HG02943 (cell line): ENCODE measurements around the gene ZBTB12.
"Not testable (repeated sequence)": the region's sequence is repeated elsewhere in the genome, so short reads cannot be mapped to it uniquely, and the experiment has no call there.

ENCODE experiments used
- ATAC-seq: cut with Tn5 transposase; IDR thresholded peaks from one replicate; pipeline ENCODE4 v1.9.1; 2021; ENCODE audit warnings: mild to moderate bottlenecking, low read depth, moderate library complexity; ENCODE audit not compliant: unreplicated experiment

Gene ZBTB12

DNA sequence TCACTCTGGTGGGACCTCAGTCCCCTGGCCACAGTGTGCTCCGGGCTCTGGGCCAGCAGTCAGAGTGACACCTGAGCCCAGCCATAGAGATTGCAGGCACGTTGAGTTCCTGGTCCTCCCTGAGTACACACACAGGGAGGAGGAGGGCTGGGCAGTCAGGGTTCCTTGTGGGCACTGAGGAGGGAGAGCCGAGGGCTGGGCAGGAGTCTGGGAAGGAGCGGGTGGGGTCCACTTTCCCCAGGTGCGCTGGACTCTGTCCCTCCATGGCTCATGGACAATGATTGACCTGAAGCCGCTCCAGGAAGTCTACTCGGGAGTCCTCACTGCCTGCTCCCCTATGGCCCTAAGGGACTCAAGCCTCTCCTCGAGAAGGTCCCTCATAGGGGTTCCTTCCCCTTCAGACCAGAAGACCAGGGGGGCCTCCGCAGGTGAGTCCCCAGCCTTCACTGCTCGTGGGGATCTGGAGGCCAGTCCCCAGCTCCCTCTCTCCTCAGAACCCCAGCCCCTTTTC lies 24.2 kb downstream of the ZBTB12 start:
- no peak for ATAC-seq

DNA sequence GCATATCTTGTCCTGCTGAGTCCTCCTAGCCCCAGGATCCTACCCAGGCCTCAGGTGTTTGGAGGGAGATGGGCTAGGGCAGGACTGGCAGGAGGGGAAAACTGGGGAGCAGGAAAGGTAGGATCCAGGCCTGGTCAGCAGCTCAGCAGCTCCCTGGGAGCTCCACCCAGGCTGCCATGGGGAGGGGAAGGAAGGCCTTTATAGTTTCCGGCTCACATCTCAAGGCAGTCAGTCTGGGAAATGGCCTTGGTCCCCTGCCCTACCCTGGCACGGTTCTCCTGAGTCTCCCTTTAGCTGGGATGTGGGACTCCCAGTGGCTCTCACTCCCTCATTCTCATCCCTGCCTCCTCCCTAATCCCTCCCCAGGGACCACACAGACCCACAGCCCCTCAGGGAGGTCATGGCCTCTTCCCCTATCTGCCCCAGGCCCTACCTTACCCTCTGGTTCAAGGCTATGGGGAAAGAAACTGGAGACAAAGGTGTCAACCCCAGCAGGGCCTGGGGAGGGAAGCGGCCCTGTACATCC lies 24.7 kb downstream of the ZBTB12 start:
- no peak for ATAC-seq

DNA sequence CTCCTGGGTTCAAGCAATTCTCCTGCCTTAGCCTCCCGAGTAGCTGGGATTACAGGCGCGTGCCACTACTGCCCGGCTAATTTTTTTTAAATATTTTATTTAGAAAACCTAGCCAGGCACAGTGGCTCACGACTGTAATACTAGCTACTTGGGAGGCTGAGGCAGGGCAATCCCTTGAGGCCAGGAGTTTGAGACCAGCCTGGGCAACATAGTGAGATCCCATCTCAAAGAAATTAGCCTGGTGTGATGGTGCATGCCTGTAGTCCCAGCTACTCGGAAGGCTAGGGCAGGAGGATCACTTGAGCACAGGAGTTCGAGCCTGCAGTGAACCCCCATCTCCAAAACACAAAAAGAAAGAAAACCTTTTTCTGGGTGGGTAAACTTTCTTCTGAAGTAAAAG lies 25.5 kb downstream of the ZBTB12 start:
- ATAC-seq = no peak

DNA sequence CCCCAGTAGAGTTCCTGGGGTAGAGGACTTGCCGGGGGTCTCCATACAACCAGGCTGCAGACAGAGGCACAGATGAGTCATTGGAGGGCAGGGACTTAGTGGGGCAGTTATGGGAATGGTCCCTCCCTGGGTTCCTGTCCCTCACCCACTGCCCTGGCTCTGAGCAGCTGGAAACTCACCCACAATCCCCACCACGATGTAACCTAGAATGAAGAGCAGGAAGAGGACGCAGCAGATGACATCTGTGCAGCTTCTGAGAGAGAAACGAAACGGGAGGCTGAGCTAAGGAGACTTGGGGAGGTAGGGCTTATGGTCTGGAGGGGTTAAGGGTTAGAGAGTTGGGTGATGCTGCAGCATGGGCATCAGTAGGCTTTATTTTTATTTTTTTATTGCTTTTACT lies 26.0 kb downstream of the ZBTB12 start:
- ATAC-seq = no peak

DNA sequence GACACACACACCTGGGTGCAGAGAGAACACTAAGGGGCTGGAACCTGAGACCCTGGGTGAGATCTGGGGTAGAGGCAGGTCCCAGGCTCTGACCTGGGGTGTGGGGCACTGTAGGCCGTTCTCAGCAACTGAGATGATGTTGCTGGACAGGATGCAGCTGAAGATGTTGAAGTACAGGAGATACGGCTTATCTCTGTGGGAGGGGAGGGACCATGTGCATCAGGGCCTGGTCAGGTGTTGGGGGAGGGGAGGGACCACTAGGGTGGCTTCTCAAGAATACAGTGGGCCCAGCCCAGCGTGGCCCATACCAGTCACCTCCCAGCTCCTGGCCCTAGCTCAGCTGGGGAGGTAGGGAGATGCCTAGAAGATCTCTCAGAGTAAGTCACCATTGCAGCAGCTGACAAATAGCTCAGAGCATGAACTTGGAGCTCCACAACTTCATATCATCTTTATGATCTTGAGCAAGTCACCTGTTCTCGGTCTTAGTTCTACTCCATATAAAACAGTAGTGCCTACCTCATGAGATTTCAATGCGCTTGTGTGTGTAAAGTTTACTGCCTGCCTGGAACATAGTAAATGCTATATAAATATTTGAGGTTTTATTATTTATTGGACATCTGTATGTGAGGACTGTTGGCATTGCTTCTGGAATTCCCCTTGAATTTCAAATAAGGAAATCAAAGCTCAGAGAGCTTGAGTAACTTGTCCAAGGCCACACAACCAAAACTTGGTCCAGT lies 26.9 kb downstream of the ZBTB12 start:
- ATAC-seq = no peak

DNA sequence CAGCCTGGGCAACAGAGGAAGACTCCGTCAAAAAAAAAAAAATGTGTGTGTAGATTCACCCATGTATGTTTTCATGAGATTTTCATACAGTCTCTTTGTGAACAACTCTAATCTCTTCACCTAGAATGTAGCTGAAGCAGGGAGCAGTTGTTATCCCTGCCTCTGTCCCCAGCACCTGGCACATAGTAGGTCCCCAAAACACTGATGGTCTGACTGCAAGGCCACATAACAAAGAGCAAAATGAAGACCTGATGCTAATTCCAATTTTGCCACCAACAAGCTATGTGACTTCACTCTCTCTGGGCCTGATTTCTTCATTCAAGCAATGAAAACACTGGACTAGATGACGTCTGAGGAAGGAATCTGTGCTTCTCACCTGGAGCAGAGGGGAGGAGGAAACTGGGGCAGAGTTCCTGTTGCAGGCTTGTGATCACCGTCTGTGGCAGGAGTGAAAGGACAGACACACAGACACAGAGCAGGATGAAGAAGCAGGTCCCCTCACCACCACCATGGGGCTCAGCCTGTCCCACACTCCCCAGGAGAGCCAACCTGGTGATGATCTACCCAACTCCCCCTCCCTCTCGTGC lies 27.7 kb downstream of the ZBTB12 start:
- no peak for ATAC-seq

DNA sequence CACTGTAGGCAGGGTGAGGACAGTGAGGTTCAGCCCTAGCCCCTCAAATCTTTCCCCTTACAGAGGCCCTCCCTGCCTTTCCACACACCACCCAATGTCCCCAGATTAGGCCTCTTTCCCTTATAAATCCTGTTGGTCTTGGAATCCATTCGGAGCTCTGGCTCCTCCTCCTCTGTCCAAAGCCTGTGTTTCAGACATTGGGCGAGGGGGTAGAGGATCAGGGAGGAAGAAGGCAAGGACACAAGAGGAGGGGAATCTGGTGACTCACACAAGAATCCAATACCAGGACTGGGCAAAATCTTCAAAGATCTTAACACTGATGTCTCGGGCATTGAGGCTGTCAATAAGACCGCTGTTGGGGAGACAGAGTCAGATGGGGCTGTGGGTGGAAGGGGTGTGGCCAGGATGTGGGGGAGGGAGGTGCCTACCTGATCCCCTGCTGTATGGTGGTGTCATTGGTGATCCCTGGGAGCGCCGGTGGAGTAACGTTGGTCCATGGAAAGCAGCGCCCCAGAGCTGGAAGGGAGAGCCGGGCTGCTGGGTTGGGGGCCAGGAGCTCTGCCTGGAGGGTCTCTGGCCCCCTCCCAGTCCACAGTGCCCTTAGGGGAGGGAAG lies 30.7 kb downstream of the ZBTB12 start:
- ATAC-seq = no peak

DNA sequence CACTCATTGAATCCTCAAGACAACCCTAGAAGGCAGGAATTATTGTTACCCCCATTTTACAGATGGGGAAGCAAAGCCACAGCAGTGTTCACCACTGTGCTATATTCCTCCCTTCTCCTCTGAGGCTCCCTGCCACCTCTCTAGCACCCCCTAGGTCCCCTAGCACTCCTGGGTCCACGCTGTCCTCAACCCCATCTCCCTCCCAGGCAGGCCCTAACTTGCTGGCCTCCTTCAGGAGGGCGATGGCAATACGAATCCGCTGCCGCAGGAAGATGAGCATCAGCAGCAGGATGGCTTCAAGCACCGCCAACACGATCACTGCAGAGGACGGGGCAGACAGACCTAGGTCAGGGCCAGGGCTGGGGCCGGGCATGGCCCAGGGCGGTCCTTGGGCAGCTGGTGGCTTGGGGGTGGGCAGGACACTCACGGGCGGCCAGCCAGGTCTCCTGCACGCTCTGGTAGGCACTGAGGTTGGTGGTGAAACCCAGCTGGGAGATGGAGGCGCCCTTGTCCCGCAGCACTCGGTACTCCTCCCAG lies 31.4 kb downstream of the ZBTB12 start:
- ATAC-seq = no peak

DNA sequence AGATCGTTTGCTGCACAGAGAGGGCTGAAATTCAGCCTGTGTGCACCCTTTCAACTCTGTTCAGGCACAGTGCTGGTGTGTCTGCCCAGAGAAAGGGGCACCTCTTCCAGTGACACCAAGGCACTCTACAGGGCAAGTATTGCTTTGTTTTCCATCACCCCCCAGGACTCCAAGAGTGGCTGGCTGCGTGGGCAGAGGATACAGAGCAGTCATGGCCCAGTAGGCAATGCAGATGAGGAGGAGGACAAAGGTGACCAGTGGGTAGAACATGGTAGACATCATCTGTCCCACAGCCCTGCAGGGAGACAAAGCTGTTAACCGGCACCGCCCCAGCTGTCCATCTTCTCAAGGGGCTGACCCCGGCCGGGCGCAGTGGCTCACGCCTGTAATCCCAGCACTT lies 32.5 kb downstream of the ZBTB12 start:
- ATAC-seq = no peak

DNA sequence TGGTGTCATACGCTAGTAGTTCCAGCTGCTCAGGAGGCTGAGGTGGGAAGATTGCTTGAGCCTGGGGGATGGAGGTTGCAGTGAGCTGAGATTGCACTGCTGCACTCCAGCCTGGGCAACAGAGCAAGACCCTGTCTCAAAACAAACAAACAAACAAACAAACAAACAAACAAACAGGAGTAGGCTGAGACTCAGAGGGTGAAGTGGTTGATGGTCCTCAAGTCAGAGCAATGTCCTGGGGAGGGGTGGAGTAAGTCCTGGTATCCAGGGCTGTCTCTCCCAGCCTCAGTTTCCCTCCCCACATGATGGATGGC lies 33.3 kb downstream of the ZBTB12 start:
- ATAC-seq = not testable (repeated sequence)

DNA sequence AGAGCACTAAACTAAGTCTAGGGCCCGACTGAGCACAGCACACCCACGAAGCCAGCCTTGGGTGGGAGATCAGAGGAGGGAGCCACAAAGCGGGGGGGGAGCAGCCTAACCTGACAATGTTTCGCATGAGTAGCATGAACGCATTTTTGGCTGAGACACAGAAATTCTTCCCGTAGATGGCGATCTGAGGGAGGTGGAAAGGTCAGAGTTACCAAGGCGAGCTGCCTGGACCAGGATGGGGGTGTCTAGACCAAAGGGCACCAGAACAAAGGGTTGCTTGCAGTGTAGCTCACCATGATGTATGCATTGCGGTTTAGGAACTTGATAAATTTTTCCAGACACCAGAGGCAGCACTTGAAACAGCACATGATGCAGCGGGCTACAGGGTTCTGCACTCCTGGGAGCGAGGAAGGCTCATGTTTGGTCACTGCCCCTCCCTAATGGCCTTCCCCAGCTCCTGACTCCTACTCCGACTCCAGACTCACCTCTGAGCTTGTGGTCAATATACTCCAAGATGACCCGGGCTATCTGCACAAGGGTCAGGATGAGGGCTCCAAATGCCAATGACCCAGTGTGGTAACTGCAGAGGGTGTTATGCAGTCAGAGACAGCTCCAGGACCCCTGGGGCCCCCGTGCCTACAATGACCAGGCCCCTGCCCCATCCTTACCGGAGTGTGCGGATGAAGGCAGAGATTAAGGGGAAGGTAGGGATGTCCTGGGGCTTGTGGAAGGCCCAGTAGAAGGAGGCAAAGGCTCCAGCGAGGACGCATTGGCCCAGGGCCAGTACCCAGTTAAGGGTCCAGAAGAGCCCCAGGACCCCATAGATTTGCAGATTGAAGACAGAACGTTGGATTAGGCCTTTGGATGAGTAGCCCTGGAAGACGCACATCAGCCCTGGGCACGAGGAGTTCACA lies 36.4 kb downstream of the ZBTB12 start:
- no peak for ATAC-seq

DNA sequence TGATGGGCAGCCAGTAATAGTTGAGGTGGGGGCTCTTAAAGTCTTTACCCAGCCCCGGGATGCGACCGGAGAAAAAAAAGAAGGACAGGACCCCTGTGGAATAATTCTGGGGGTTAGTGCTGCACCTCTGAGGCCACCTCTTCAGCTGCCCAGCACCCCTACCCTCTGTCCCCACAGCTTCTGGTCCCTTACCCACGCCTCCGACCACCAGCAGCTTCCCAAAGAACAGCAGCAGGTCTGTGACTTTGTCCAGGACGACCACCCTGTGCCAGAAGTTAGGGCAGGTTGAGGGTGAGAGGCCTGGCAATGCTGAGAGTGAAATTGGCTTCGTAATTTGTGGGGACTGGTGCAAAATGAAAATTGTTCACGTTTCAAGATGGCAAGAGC lies 37.1 kb downstream of the ZBTB12 start:
- ATAC-seq = no peak

DNA sequence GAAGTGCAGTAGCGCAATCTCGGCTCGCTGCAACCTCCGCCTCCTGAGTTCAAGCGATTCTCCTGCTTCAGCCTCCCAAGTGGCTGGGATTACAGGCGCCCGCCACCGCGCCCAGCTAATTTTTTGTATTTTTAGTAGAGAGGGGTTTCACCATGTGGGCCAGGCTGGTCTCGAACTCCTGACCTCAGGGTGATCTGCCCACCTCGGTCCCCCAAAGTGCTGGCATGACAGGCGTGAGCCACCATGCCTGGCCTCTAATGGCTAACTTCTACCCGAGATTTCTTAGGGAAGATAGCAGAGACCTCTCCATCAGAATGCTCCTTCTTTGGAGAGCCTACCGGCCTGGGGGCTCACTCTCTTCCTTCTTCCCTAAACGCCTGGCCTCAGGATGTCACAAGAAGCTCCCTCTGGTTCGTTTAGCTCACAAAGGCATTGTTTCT lies 37.7 kb downstream of the ZBTB12 start:
- ATAC-seq = not testable (repeated sequence)

DNA sequence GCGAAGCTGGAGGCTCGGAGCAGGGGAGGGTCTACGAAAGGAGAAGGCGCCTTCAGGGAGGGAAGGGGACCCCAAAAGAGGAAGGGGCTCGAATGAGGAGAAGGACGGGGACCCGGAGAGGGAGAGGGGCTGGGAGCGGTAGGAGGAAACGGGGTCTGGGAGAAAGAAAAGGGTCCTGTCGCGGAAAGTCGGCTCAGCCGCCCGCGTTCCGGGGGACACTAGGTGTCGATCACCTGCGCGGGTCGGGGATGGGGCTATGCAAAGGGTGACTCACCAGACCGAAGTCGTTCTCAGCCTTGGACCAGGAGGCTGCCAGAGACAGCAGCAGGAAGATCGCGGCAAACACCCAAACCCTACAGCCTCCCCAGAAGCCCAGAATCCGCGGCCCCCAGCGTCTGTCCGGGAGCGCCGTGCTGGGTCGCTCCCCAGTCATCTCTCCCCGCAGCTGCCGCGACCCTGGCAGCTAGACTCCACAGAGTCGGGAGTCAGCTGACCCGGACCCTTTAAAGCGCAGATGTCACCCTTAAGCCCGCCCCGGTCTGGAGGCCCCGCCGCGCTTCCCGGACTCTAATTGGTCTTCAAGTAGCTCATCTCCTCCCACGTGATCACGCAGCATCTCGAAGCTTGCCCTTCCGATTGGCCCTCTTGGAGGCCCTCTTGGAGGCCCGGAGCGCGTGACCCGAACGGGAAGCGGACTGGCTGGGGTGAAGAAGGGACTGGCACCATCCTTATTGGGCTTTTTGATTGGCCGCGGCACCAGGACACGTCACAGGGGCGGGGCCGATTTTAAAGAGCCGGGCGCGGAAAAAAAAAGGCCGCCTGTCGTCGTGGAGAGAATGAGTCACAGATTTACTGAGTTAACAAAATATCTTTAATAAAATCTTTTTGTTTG lies 39.3 kb downstream of the ZBTB12 start, which contains the start of gene NEU1:
Gene NEU1, minus strand, starts transcription at position 478 of the 892 bp plus-strand sequence. Its CDS starts 45 bp downstream, at position 433.
- peak; percentile 91 for ATAC-seq

DNA sequence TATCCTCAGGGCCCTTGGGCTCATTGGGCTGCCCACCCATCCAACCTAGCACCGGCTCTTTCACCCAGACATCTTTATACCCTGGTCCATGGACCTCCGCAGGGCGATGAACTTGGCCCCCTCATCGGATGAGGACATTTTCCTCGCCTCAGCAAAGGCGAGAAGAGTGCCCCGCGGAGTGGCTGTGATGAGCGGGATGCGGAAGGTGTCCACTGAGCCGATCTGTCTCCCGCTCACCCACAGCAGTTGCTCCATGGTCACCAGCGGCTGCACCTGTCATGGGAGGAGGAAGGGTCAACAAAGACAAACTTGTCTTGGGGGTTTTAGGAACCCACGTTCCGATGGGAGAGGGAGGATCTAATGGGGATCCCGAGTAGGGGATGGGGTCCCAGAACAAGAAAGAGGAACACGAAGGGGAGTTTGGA lies 40.0 kb downstream of the ZBTB12 start:
- no peak for ATAC-seq

DNA sequence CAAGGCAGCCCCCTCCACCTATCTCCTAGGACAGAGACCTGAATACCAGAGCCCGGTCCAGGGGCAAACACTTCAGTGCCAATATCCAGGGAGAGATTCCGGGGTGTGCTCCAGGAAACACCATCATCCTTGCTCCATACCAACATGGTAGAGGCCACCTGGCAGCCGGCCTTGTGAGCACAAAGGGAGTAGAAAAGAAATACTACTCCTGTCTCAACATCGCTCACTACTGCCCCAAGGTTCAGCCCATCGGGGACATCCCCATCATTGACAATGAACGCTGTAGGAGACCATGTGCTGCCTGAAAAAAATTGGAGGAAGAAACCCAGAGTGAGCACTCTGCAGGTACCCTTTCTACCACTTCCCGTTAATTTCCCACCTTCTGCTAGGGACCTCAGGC lies 40.7 kb downstream of the ZBTB12 start:
- ATAC-seq = no peak

DNA sequence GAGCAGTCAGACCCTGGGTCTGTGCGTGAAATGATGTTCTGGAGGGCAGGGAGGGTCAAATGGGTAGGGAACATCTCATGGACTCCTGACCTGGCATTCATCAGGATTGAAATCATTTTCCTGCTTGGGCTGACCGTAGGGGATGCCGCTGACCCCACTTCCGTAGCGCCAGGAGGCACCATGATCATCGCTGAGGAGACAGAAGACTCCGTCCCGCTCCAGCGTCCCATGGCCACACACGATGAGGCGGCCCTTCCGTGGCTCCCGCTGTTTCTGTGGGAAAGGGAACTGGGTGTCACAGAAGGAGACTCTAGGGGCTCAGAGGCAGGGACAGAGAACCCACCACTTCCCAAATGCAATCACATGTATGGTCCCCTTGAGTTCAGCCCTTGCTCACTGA lies 41.5 kb downstream of the ZBTB12 start:
- no peak for ATAC-seq

DNA sequence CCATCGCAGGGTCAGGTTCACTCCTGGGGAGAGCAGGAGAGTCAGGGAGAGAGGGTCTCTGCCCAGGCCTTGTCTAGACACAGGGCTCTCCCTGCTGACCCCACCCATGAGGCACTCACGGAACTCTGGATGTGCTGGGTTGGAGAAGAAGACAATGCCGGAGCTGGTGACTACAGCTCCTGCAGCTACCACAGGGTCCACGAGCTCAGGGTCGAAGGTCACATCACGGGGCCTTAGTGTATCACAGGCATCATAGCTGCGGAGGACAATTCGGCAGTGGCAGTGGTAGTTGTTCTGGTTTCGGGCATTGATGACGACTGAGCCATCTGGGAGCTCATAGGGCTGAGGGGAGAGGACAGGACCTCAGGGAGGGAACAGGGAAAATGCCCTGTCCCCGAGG lies 42.0 kb downstream of the ZBTB12 start:
- ATAC-seq = no peak

DNA sequence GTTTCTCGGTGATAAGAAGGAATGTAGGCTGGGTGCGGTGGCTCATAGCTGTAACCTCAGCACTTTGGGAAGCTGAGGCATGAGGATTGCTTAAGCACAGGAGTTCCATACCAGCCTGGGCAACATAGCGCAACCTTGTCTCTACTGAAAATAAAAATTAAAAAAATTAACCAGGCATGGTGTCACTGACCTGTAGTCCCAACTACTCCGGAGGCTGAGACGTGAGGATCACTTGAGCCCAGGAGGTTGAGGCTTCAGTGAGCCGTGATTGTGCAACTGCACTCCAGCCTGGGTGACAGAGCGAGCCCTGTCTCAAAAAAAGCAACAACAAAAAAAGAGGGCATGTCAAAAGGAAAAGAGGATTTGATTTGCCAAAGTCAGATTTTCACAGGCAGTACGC lies 43.2 kb downstream of the ZBTB12 start:
- no peak for ATAC-seq
